Panc1 (cell line): ENCODE measurements around the gene TIRAP. TPM values are rescaled to one million over a fixed set of nuclear protein-coding genes. Genes with fewer than 3 reads are reported as not detected.
"Not testable (repeated sequence)": the region's sequence is repeated elsewhere in the genome, so short reads cannot be mapped to it uniquely, and the experiment has no call there.

ENCODE experiments used
- ATAC-seq: fragments of 200-7000 bp; cut with Tn5 transposase; 2 replicates; pipeline ENCODE4 v1.9.1; 2020; ENCODE audit warnings: mild to moderate bottlenecking, moderate library complexity
- BruUV-seq: library from RNA; stranded (reverse); fragments of 400-500 nt; replicated peaks from 2 replicates; lab custom pipeline; 2021; lab: Mats Ljungman, UMichigan
- CTCF ChIA-PET: fragments of 300-600 bp; sonication (Branson Sonifier 250); formaldehyde crosslinking; loops from one replicate; lab custom pipeline; 2022; ENCODE audit warnings: antibody characterized with exemption; lab: Charles Lee
- POLR2A ChIA-PET: fragments of 300-600 bp; sonication (Branson Sonifier 250); formaldehyde crosslinking; loops from one replicate; lab custom pipeline; 2022; ENCODE audit warnings: antibody characterized with exemption; lab: Charles Lee
- DNase-seq: peaks from one replicate; pipeline ENCODE4 v3.0.0-alpha.2; 2010; ENCODE audit warnings: low read depth, low spot score
- H3K27ac ChIP-seq: 2 replicates; pipeline ENCODE4 v1.5.1; 2011; ENCODE audit warnings: mild to moderate bottlenecking, low read length, inconsistent platforms
- H3K27me3 ChIP-seq: fragments of 200-500 bp; sonication (Bioruptor generic); 2 replicates; pipeline ENCODE4 v1.6.0; 2014; ENCODE audit warnings: low read length, inconsistent platforms; ENCODE audit not compliant: control insufficient read depth, insufficient read depth
- H3K36me3 ChIP-seq: fragments of 200-500 bp; sonication (Bioruptor generic); 2 replicates; pipeline ENCODE4 v1.5.1; 2014; ENCODE audit warnings: inconsistent platforms, mild to moderate bottlenecking, low read length, moderate library complexity; ENCODE audit not compliant: control insufficient read depth, insufficient read depth
- H3K4me1 ChIP-seq: 2 replicates; pipeline ENCODE4 v1.5.1; 2011; ENCODE audit warnings: inconsistent platforms, mild to moderate bottlenecking, low read length, moderate library complexity; ENCODE audit not compliant: control insufficient read depth, insufficient read depth
- H3K4me3 ChIP-seq, 2 experiments: 2 replicates each; pipeline ENCODE4 v1.5.1; 2011 to 2012; ENCODE audit warnings: low read depth in 2 of 2, low read length in 2 of 2, mild to moderate bottlenecking in 2 of 2, inconsistent platforms in 1 of 2, moderate library complexity in 1 of 2
- H3K9me3 ChIP-seq: fragments of 200-500 bp; sonication (Bioruptor generic); 2 replicates; pipeline ENCODE4 v1.5.1; 2014; ENCODE audit warnings: low read depth, mild to moderate bottlenecking, inconsistent platforms, low read length, moderate library complexity; ENCODE audit not compliant: control insufficient read depth, insufficient read depth
- CTCF ChIP-seq: fragments of 450-650 bp; IDR thresholded peaks from 2 replicates; pipeline ENCODE4 v1.5.1; 2017; ENCODE audit warnings: mild to moderate bottlenecking
- POLR2AphosphoS5 ChIP-seq: IDR thresholded peaks from 2 replicates; pipeline ENCODE4 v1.6.1; 2012; ENCODE audit warnings: mild to moderate bottlenecking, low read depth, low read length, moderate library complexity
- REST ChIP-seq, 2 experiments: IDR thresholded peaks; 2 replicates each; pipeline ENCODE4 v1.6.1; 2011 to 2012; ENCODE audit warnings: low read depth in 2 of 2, control low read depth in 1 of 2, low read length in 1 of 2, mild to moderate bottlenecking in 1 of 2, moderate library complexity in 1 of 2; ENCODE audit not compliant: insufficient read depth in 1 of 2
- SIN3A ChIP-seq: IDR thresholded peaks from 2 replicates; pipeline ENCODE4 v1.6.1; 2012; ENCODE audit warnings: low read depth, mild to moderate bottlenecking, low read length, moderate library complexity, borderline replicate concordance; ENCODE audit not compliant: insufficient read depth
- TCF7L2 ChIP-seq: IDR thresholded peaks from 2 replicates; pipeline ENCODE4 v1.6.1; 2011; ENCODE audit warnings: mild to moderate bottlenecking, low read depth, low read length, inconsistent platforms
- in situ Hi-C: cut with HindIII; loops from 2 replicates; pipeline ENCODE4 v1.10.0; 2016; ENCODE audit warnings: low sequenced_read_pairs, low pct_unique_long_range_greater_than_20kb
- intact Hi-C: fragments of 100-400 bp; cut with micrococcal nuclease; formaldehyde crosslinking; loops from one replicate; pipeline ENCODE4 v1.10.0; 2022; ENCODE audit not compliant: unreplicated experiment
- total RNA-seq: library from RNA; stranded (reverse); gene quantifications from one replicate; pipeline ENCODE4 v1.2.1, GENCODE V29; 2021; ENCODE audit not compliant: unreplicated experiment

The TIRAP gene
- total RNA-seq, 1 experiment from 2014 or later: 19.3 TPM

DNA sequence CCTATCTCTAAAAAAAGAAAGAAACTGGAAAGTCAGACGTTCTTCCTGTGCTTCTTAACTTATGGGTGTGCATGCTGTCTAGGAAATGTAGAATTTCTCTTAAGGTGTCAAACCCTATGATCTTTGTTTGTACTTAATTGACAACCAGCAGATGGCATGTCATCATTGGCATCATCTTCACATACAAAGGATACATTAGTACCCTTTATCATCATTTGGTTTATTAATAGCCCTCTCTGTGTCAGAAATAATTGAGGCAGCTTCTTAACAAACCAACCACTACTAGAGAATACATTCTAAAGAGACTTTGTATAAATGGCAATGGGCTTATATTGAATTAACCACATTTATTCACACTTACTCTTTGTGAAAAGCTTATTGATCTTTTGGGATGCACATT, 28.1 kb upstream of the TIRAP start:
- no peak overlapping the region for H3K4me3 ChIP-seq
- POLR2A ChIA-PET: interaction anchor here (0.6 kb wide), 1 partner anchor 197 kb away, joined by 3 read pairs; no protein-coding TSS in a partner anchor
- H3K9me3 ChIP-seq: no peaks in the 10 kb centered on the region
- ATAC-seq (no peak), DNase-seq (no peak)
- BruUV-seq: no TSS peak
- CTCF ChIA-PET: no interaction called here
- H3K27me3 ChIP-seq: no peaks in the 10 kb centered on the region
- intact Hi-C loops (no loop called here), in situ Hi-C loops (no loop called here)
- peaks cover 3% of the 10 kb centered on the region for H3K36me3 ChIP-seq
- H3K27ac ChIP-seq: no peak overlapping the region
- TF ChIP-seq TCF7L2 (no peak), REST (IDR thresholded peaks at IDR 0.05; ENCODE audit: insufficient read depth in 1 of 2, low read depth in 2 of 2, low read length in 1 of 2) (no peak), POLR2AphosphoS5 (no peak), CTCF (no peak), SIN3A (no peak)
- H3K4me1 ChIP-seq: no peaks in the 10 kb centered on the region

- H3K4me1 ChIP-seq, H3K27me3 ChIP-seq, BruUV-seq, H3K9me3 ChIP-seq, in situ Hi-C loops, ATAC-seq, H3K27ac ChIP-seq, intact Hi-C loops, POLR2A ChIA-PET, H3K36me3 ChIP-seq, CTCF ChIA-PET, DNase-seq, H3K4me3 ChIP-seq: not testable (repeated sequence)
Measured at GRCh38 chr11:126255507-126255906, 27.4 kb upstream of the TIRAP start.

DNA sequence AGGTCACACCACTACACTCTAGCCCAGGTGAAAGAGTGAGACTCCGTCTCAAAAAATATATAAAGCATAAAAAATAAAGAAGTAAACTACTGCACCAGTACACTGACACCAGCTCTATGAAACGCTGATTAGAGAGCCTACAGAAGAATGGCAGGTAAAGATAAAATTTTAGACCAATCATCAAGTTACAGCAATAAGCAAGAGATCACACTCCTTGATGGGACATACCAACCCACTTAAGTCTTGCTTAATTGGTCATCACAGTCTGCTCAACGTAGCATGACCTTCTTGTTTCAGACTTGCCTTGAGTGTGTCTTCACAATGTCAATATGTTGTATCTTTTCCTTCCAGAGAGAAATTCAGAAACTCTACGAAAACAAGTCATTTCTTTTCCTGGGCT, 26.7 kb upstream of the TIRAP start:
- Histone ChIP-seq H3K36me3 (peaks cover 5% of the 10 kb centered on the region), H3K27ac (no peak overlapping the region), H3K27me3 (no peaks in the 10 kb centered on the region), H3K9me3 (no peaks in the 10 kb centered on the region), H3K4me3 (no peak overlapping the region), H3K4me1 (no peaks in the 10 kb centered on the region)
- TF ChIP-seq SIN3A (no peak), REST (IDR thresholded peaks at IDR 0.05; ENCODE audit: insufficient read depth in 1 of 2, low read depth in 2 of 2, low read length in 1 of 2) (no peak), TCF7L2 (no peak), CTCF (no peak), POLR2AphosphoS5 (no peak)
- intact Hi-C loops: no loop called here
- in situ Hi-C loops: no loop called here
- POLR2A ChIA-PET: no interaction called here
- CTCF ChIA-PET: no interaction called here
- no peak for DNase-seq
- ATAC-seq: no peak
- no TSS peak for BruUV-seq
